GM21367 (cell line): ENCODE results near the gene TMCC2.

Experiments
- ATAC-seq: cut with Tn5 transposase; IDR thresholded peaks from one replicate; pipeline ENCODE4 v1.9.1; 2021; ENCODE audit not compliant: unreplicated experiment

Gene TMCC2

DNA sequence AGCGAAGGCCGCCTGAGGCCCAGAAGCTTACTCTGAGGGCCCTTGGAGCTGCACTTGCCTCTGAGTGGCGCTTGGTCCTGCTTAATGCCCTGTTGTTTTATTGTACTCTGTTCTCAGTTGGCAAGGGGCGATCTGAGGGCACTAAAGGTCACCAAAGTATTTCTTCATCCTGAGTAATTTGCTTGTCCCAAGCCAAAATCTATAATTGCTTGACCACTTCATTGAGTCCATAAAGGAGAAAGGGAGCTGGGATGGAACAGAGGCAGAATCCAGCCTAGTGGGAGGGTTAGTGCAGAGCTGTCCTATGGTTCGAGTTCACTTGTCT lies 94.2 kb downstream of the TMCC2 start:
- ATAC-seq = no peak
